ENCODE data around the gene PCGF3.
"Not testable (repeated sequence)": the region's sequence is repeated elsewhere in the genome, so short reads cannot be mapped to it uniquely, and the experiment has no call there.

PCGF3 gene

GRCh38 chr4:668219-668618 is 37.4 kb upstream of the PCGF3 start:
- FAIRE-seq: not testable (repeated sequence)

GRCh38 chr4:669806-670559 is 35.6 kb upstream of the PCGF3 start:
- FAIRE-seq: not testable (repeated sequence)

GRCh38 chr4:671769-672168 is 33.9 kb upstream of the PCGF3 start:
- no peak for FAIRE-seq

- FAIRE-seq: no peak
Measured at GRCh38 chr4:673349-674091, 32.1 kb upstream of the PCGF3 start.

GRCh38 chr4:674172-675035 is 31.2 kb upstream of the PCGF3 start, which contains the start of the genes ATP5ME and MYL5:
ATP5ME (minus strand) TSS chr4:674276; CDS start chr4:674247, 29 bp downstream.
MYL5 (plus strand) TSS chr4:674542; CDS start chr4:678027, 3,485 bp downstream.
- FAIRE-seq: no peak

- FAIRE-seq: no peak
Measured at GRCh38 chr4:675036-675882, 30.4 kb upstream of the PCGF3 start.

GRCh38 chr4:675980-676870 is 29.4 kb upstream of the PCGF3 start:
- no peak for FAIRE-seq

GRCh38 chr4:676871-677235 is 28.8 kb upstream of the PCGF3 start:
- FAIRE-seq: no peak

- FAIRE-seq: no peak
Measured at GRCh38 chr4:677431-678293, 28.0 kb upstream of the PCGF3 start.

GRCh38 chr4:678331-679103 is 27.1 kb upstream of the PCGF3 start:
- no peak for FAIRE-seq

- no peak for FAIRE-seq
Measured at GRCh38 chr4:679104-679481, 26.5 kb upstream of the PCGF3 start.

- FAIRE-seq: no peak
Measured at GRCh38 chr4:679629-680028, 26.0 kb upstream of the PCGF3 start.

GRCh38 chr4:680091-680490 is 25.5 kb upstream of the PCGF3 start:
- no peak for FAIRE-seq

GRCh38 chr4:680551-680927 is 25.1 kb upstream of the PCGF3 start:
- no peak for FAIRE-seq

- FAIRE-seq: no peak
Measured at GRCh38 chr4:680928-681645, 24.5 kb upstream of the PCGF3 start.

- FAIRE-seq: no peak
Measured at GRCh38 chr4:681736-682451, 23.7 kb upstream of the PCGF3 start.

- no peak for FAIRE-seq
Measured at GRCh38 chr4:682490-683172, 23.0 kb upstream of the PCGF3 start.

All from colon (tissue), 2 donors.